Smooth muscle cell of the brain vasculature (primary cell): Measurements from ENCODE around the gene EIF2B5.
"Not testable (repeated sequence)": the region's sequence is repeated elsewhere in the genome, so short reads cannot be mapped to it uniquely, and the experiment has no call there.

Source experiments
- DNase-seq: peaks from one replicate; pipeline ENCODE4 v3.0.0-alpha.2; 2012; ENCODE audit warnings: low read depth, low spot score

The EIF2B5 gene

GRCh38 chr3:184145751-184146270 is 10.7 kb downstream of the EIF2B5 start:
- DNase-seq = no peak

- DNase-seq = no peak
Measured at GRCh38 chr3:184148076-184148475, 12.9 kb downstream of the EIF2B5 start.

- no peak for DNase-seq
Measured at GRCh38 chr3:184149123-184149522, 14.0 kb downstream of the EIF2B5 start.

- DNase-seq = not testable (repeated sequence)
Measured at GRCh38 chr3:184149770-184150169, 14.6 kb downstream of the EIF2B5 start.

- no peak for DNase-seq
Measured at GRCh38 chr3:184154885-184155643, 19.9 kb downstream of the EIF2B5 start, which contains the start of gene DVL3. Gene DVL3, plus strand, starts transcription at chr3:184155377. Its CDS starts 259 bp downstream, at chr3:184155636.

GRCh38 chr3:184155644-184156521 is 20.7 kb downstream of the EIF2B5 start:
- DNase-seq = no peak

- DNase-seq = no peak
Measured at GRCh38 chr3:184156522-184156955, 21.4 kb downstream of the EIF2B5 start.

GRCh38 chr3:184157206-184157605 is 22.0 kb downstream of the EIF2B5 start:
- DNase-seq = no peak

GRCh38 chr3:184158404-184158803 is 23.2 kb downstream of the EIF2B5 start:
- no peak for DNase-seq

GRCh38 chr3:184160456-184160855 is 25.3 kb downstream of the EIF2B5 start:
- no peak for DNase-seq

GRCh38 chr3:184162571-184163070 is 27.5 kb downstream of the EIF2B5 start:
- DNase-seq = not testable (repeated sequence)

GRCh38 chr3:184164648-184165330 is 29.6 kb downstream of the EIF2B5 start:
- DNase-seq = no peak

GRCh38 chr3:184165543-184165942 is 30.4 kb downstream of the EIF2B5 start:
- no peak for DNase-seq

- DNase-seq = no peak
Measured at GRCh38 chr3:184166671-184167070, 31.5 kb downstream of the EIF2B5 start.

- DNase-seq = no peak
Measured at GRCh38 chr3:184167786-184168185, 32.6 kb downstream of the EIF2B5 start.

- DNase-seq = no peak
Measured at GRCh38 chr3:184168363-184169120, 33.4 kb downstream of the EIF2B5 start.

GRCh38 chr3:184169896-184170875 is 35.0 kb downstream of the EIF2B5 start:
- no peak for DNase-seq

- no peak for DNase-seq
Measured at GRCh38 chr3:184171562-184171961, 36.4 kb downstream of the EIF2B5 start.

GRCh38 chr3:184172681-184173373 is 37.7 kb downstream of the EIF2B5 start:
- DNase-seq = peak; percentile 43
